Fibroblast of upper back skin (primary cell): Measurements from ENCODE around the gene RIPOR3.
"Not testable (repeated sequence)": the region's sequence is repeated elsewhere in the genome, so short reads cannot be mapped to it uniquely, and the experiment has no call there.

Source experiments
- DNase-seq: peaks from one replicate; pipeline ENCODE4 v3.0.0-alpha.2; 2013

Gene RIPOR3

GRCh38 chr20:50547964-50548363 is 143.4 kb downstream of the RIPOR3 start:
- DNase-seq, result no peak

- DNase-seq, result no peak
Observed at GRCh38 chr20:50546729-50547314, 144.5 kb downstream of the RIPOR3 start.

- DNase-seq, result no peak
Observed at GRCh38 chr20:50545126-50545525, 146.2 kb downstream of the RIPOR3 start.

- no peak for DNase-seq
Observed at GRCh38 chr20:50543326-50543725, 148.0 kb downstream of the RIPOR3 start.

- DNase-seq, result no peak
Observed at GRCh38 chr20:50541606-50542041, 149.7 kb downstream of the RIPOR3 start.

- peak; percentile 88 for DNase-seq
Observed at GRCh38 chr20:50540620-50541605, 150.4 kb downstream of the RIPOR3 start.

GRCh38 chr20:50539798-50540197 is 151.5 kb downstream of the RIPOR3 start:
- DNase-seq, result not testable (repeated sequence)

GRCh38 chr20:50538276-50538675 is 153.1 kb downstream of the RIPOR3 start:
- DNase-seq, result no peak

- no peak for DNase-seq
Observed at GRCh38 chr20:50537546-50538201, 153.7 kb downstream of the RIPOR3 start.

- DNase-seq, result no peak
Observed at GRCh38 chr20:50536333-50536732, 155.0 kb downstream of the RIPOR3 start.
